ENCODE measurements around the gene GAA. TPM values are rescaled to one million over a fixed set of nuclear protein-coding genes. Genes with fewer than 3 reads are reported as not detected.
A peak's percentile ranks its signal among the peaks of the same experiment; 100 is the strongest.

Gene GAA
- total and polyA plus RNA-seq, 2 of the 13 experiments (the other 11 are each of a cell fraction or from before 2014, with no cell fraction given): 21.6 to 36.4 TPM

- TF ChIP-seq, protein P1, sequence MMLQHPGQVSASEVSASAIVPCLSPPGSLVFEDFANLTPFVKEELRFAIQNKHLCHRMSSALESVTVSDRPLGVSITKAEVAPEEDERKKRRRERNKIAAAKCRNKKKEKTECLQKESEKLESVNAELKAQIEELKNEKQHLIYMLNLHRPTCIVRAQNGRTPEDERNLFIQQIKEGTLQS (CRISPR knock-in tag; IDR thresholded peaks at IDR 0.05): no peak
- no peak for TF ChIP-seq ZFAT (CRISPR knock-in tag; conservative IDR thresholded peaks at IDR 0.05)
Observed at GRCh38 chr17:80129006-80129565, 27.7 kb downstream of the GAA start (continued).

DNA sequence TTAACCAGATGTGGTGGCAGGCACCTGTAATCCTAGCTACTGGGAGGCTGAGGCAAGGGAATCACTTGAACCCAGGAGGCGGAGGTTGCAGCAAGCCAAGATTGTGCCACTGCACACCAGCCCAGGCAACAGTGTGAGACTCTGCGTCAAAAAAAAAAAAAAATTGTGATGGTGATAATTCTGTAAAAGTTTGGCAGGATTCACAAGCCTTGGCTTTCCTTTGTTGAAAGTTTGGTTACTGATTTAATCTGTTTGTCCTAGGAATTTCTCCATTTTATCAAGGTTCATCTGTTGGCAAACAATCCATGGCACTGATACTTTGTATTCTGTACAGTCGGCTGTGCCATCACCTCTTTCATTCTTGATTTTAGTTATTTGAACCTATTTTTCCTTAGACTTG lies 29.6 kb downstream of the GAA start:
- in situ Hi-C loops (cut with HindIII; ENCODE audit: extremely low pct_ligation_motif_present, low pct_unique_long_range_greater_than_20kb): no loop called here
- peak; percentile 96 for TF ChIP-seq ZBTB34 (CRISPR knock-in tag; IDR thresholded peaks at IDR 0.05)
- TF ChIP-seq ZNF839 (CRISPR knock-in tag; IDR thresholded peaks at IDR 0.05; ENCODE audit: borderline replicate concordance): no peak
- TF ChIP-seq ZBTB37 (CRISPR knock-in tag; IDR thresholded peaks at IDR 0.05): peak; percentile 92
- no peak for TF ChIP-seq ERF (CRISPR knock-in tag; IDR thresholded peaks at IDR 0.05)
- TF ChIP-seq HNF4A (CRISPR knock-in tag; IDR thresholded peaks at IDR 0.05): peak; percentile 28; the same call in 1 of the 2 replicates
- TF ChIP-seq, protein P2, sequence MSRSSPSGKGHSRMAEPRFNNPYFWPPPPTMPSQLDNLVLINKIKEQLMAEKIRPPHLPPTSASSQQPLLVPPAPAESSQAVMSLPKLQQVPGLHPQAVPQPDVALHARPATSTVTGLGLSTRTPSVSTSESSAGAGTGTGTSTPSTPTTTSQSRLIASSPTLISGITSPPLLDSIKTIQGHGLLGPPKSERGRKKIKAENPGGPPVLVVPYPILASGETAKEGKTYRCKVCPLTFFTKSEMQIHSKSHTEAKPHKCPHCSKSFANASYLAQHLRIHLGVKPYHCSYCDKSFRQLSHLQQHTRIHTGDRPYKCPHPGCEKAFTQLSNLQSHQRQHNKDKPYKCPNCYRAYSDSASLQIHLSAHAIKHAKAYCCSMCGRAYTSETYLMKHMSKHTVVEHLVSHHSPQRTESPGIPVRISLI (CRISPR knock-in tag; IDR thresholded peaks at IDR 0.05; ENCODE audit: borderline replicate concordance): peak; percentile 69; the same call in 1 of the 2 replicates
- 0 out of 2 replicates have a peak, but pooled peaks have one; percentile 21 for TF ChIP-seq TCF7 (IDR thresholded peaks at IDR 0.05; ENCODE audit: low read depth)
- no peak for TF ChIP-seq FOXC1 (CRISPR knock-in tag; IDR thresholded peaks at IDR 0.05; ENCODE audit: borderline replicate concordance)
- TF ChIP-seq NR2F1 (CRISPR knock-in tag; IDR thresholded peaks at IDR 0.05): 0 out of 4 replicates have a peak, but pooled peaks of 1 of the 2 experiments have one; percentile 22
- 0 out of 2 replicates have a peak, but pooled peaks have one; percentile 25 for TF ChIP-seq SALL1 (CRISPR knock-in tag; IDR thresholded peaks at IDR 0.05)
- TF ChIP-seq, protein P3, sequence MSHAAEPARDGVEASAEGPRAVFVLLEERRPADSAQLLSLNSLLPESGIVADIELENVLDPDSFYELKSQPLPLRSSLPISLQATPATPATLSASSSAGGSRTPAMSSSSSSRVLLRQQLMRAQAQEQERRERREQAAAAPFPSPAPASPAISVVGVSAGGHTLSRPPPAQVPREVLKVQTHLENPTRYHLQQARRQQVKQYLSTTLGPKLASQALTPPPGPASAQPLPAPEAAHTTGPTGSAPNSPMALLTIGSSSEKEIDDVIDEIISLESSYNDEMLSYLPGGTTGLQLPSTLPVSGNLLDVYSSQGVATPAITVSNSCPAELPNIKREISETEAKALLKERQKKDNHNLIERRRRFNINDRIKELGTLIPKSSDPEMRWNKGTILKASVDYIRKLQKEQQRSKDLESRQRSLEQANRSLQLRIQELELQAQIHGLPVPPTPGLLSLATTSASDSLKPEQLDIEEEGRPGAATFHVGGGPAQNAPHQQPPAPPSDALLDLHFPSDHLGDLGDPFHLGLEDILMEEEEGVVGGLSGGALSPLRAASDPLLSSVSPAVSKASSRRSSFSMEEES (CRISPR knock-in tag; IDR thresholded peaks at IDR 0.05): no peak
- no peak for TF ChIP-seq ZSCAN12 (CRISPR knock-in tag; IDR thresholded peaks at IDR 0.05)
- no peak for TF ChIP-seq SOX6 (IDR thresholded peaks at IDR 0.05)
- TF ChIP-seq SOX6 (CRISPR knock-in tag; IDR thresholded peaks at IDR 0.05): peak; percentile 46; the same call in 1 of the 2 replicates
- 0 out of 2 replicates have a peak, but pooled peaks have one; percentile 22 for TF ChIP-seq SOX5 (CRISPR knock-in tag; IDR thresholded peaks at IDR 0.05; ENCODE audit: borderline replicate concordance)

More for the DNA sequence above, 29.6 kb downstream of the GAA start:
- ChIA-PET POLR2A (interaction anchor here (0.6 to 2.9 kb wide), 2 partner anchors 29 to 388 kb away, joined by 3 to 8 read pairs; partner anchors contain the start of gene GAA), CTCF (ENCODE audit: low intra/inter-chr PET ratio, low total read pairs) (no interaction called here)
- H3K79me2 ChIP-seq (ENCODE audit: insufficient read depth, low read length): no peaks in the 10 kb centered on the region
- H3K9me3 ChIP-seq (ENCODE audit: low read length): no peaks in the 10 kb centered on the region
- H3K36me3 ChIP-seq (replicated peaks in 1 of 2; ENCODE audit: control insufficient read depth in 1 of 2, insufficient read depth in 2 of 2, low read length in 2 of 2): peaks cover 16 to 29% of the 10 kb centered on the region in 2 experiments; a peak in 4 of 5 replicates
- DNase-seq (ENCODE audit: low spot score) (peak; percentile 59), ATAC-seq (peak; percentile 61), FAIRE-seq (peak; percentile 63)
- WGBS (ENCODE audit: low lambda C conversion rate): 18% methylated on average over 3 of the region's 3 CpGs
- H3K4me1 ChIP-seq (ENCODE audit: insufficient read depth, low read length): peaks cover 24% of the 10 kb centered on the region
- no peak overlapping the region for H3K4me3 ChIP-seq (replicated peaks in 1 of 3; ENCODE audit: insufficient read depth in 1 of 3, low read depth in 2 of 3, low read length in 3 of 3)
- no peaks in the 10 kb centered on the region for H4K20me1 ChIP-seq (ENCODE audit: insufficient read depth, low read length)
- intact Hi-C loops (cut with micrococcal nuclease; ENCODE audit: unreplicated experiment): no loop called here
- H3K9ac ChIP-seq (ENCODE audit: insufficient read depth, low read depth, low read length): no peak overlapping the region
- H3K27me3 ChIP-seq (ENCODE audit: control insufficient read depth in 1 of 2, insufficient read depth in 2 of 2, low read length in 2 of 2): no peaks in the 10 kb centered on the region; a peak in 1 of 5 replicates
- peak overlapping the region; percentile 33 for H3K4me2 ChIP-seq (ENCODE audit: low read depth, low read length)
- no peak overlapping the region for H3K27ac ChIP-seq (ENCODE audit: extremely low read length, insufficient read depth, low read length)
- no peak overlapping the region for H2AFZ ChIP-seq (ENCODE audit: low read length)
- BruUV-seq (replicated peaks): no TSS peak

Data from HepG2 (cell line).